Mucosa of rectum (tissue), 2 donors: ENCODE data around the gene RPUSD3.

Source experiments
- H3K27ac ChIP-seq, 2 donors: one replicate each; pipeline ENCODE4 v1.7.0; 2013; ENCODE audit warnings: inconsistent platforms in 2 of 2, low read depth in 2 of 2, low read length in 2 of 2
- H3K27me3 ChIP-seq, 2 donors: one replicate each; pipeline ENCODE4 v1.7.0; 2013; ENCODE audit warnings: low read length in 2 of 2; ENCODE audit not compliant: control insufficient read depth in 2 of 2, insufficient read depth in 2 of 2
- H3K36me3 ChIP-seq, 2 donors: one replicate each; pipeline ENCODE4 v1.7.0; 2013; ENCODE audit warnings: low read length in 2 of 2; ENCODE audit not compliant: control insufficient read depth in 2 of 2, insufficient read depth in 2 of 2
- H3K4me1 ChIP-seq, 2 donors: one replicate each; pipeline ENCODE4 v1.7.0; 2013; ENCODE audit warnings: low read length in 2 of 2, mild to moderate bottlenecking in 1 of 2; ENCODE audit not compliant: control insufficient read depth in 2 of 2, insufficient read depth in 2 of 2
- H3K4me3 ChIP-seq, 2 donors: one replicate each; pipeline ENCODE4 v1.7.0; 2013; ENCODE audit warnings: low read length in 2 of 2
- H3K9ac ChIP-seq, 2 donors: one replicate each; pipeline ENCODE4 v1.7.0; 2013; ENCODE audit warnings: low read length in 2 of 2, low read depth in 1 of 2, mild to moderate bottlenecking in 1 of 2
- H3K9me3 ChIP-seq, 2 donors: one replicate each; pipeline ENCODE4 v1.7.0; 2013; ENCODE audit warnings: low read length in 2 of 2; ENCODE audit not compliant: control insufficient read depth in 2 of 2
- donor health status: healthy.
- donor health status: Normal muscosa, but diverticular disease.

The RPUSD3 gene

GRCh38 chr3:9843715-9844438, at the start of gene RPUSD3:
TSS of gene RPUSD3 (minus strand) at chr3:9844008. CDS start at chr3:9843990, 18 bp downstream.
- Histone ChIP-seq H3K4me3 (peak within 1 kb of the TSS; percentile 87 to 98), H3K36me3 (peaks cover 12 to 25% of the 10 kb centered on the region in 2 donors), H3K9ac (peak within 1 kb of the TSS; percentile 69 to 75), H3K9me3 (no peaks in the 10 kb centered on the region), H3K27me3 (no peaks in the 10 kb centered on the region), H3K27ac (peak within 1 kb of the TSS; percentile 55 to 75), H3K4me1 (peaks cover 7 to 9% of the 10 kb centered on the region in 2 donors)

GRCh38 chr3:9891072-9891622, 47.3 kb upstream of the RPUSD3 start:
- Histone ChIP-seq H3K36me3 (peaks cover 8 to 16% of the 10 kb centered on the region in 2 donors), H3K27me3 (no peaks in the 10 kb centered on the region), H3K4me3 (peak overlapping the region; percentile 93 to 98), H3K9ac (peak overlapping the region; percentile 99 to 100), H3K4me1 (peaks cover 3 to 12% of the 10 kb centered on the region in 2 donors), H3K27ac (peak overlapping the region; percentile 93 to 94), H3K9me3 (no peaks in the 10 kb centered on the region)

- peak within 1 kb of the TSS; percentile 93 to 94 for H3K27ac ChIP-seq
- peaks cover 3 to 12% of the 10 kb centered on the region in 2 donors for H3K4me1 ChIP-seq
- H3K4me3 ChIP-seq: peak within 1 kb of the TSS; percentile 93 to 98
- H3K9me3 ChIP-seq: no peaks in the 10 kb centered on the region
- no peaks in the 10 kb centered on the region for H3K27me3 ChIP-seq
- peak within 1 kb of the TSS; percentile 99 to 100 for H3K9ac ChIP-seq
- peaks cover 8 to 16% of the 10 kb centered on the region in 2 donors for H3K36me3 ChIP-seq
Measured at GRCh38 chr3:9890249-9891071, 46.7 kb upstream of the RPUSD3 start, which contains the start of gene JAGN1. TSS of gene JAGN1 (plus strand) at chr3:9890610. CDS start at chr3:9890723, 113 bp downstream.

GRCh38 chr3:9889405-9889804, 45.6 kb upstream of the RPUSD3 start:
- Histone ChIP-seq H3K4me1 (peaks cover 3 to 8% of the 10 kb centered on the region in 2 donors), H3K27ac (no peak overlapping the region), H3K36me3 (peaks cover 8 to 13% of the 10 kb centered on the region in 2 donors), H3K27me3 (no peaks in the 10 kb centered on the region), H3K4me3 (no peak overlapping the region), H3K9me3 (no peaks in the 10 kb centered on the region), H3K9ac (no peak overlapping the region)

GRCh38 chr3:9888540-9888939, 44.7 kb upstream of the RPUSD3 start:
- H3K27ac ChIP-seq: no peak overlapping the region
- peaks cover 8 to 13% of the 10 kb centered on the region in 2 donors for H3K36me3 ChIP-seq
- peaks cover 0 to 9% of the 10 kb centered on the region in 2 donors for H3K4me1 ChIP-seq
- H3K9me3 ChIP-seq: no peaks in the 10 kb centered on the region
- H3K27me3 ChIP-seq: no peaks in the 10 kb centered on the region
- no peak overlapping the region for H3K4me3 ChIP-seq
- no peak overlapping the region for H3K9ac ChIP-seq

DNA sequence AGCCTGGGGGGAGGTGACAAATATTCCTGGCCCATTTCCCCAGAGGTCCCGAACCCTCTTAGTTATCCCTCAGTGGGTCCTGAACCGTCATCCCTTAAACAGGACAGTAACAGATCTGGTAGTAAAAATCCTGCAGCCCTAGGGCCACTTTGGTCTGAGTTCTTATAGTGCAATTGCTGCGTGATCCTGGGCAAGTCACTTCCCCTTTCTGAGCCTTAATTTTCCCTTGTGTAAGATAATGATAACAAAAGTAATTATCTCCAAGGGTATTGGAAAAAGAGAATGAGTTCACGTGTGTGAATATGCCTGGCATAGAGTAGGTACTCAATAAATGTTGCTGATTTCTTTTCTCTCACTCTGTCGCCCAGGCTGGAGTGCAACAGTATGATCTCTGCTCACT, 43.7 kb upstream of the RPUSD3 start:
- no peak overlapping the region for H3K4me3 ChIP-seq
- H3K27ac ChIP-seq: no peak overlapping the region
- no peaks in the 10 kb centered on the region for H3K27me3 ChIP-seq
- peaks cover 0 to 9% of the 10 kb centered on the region in 2 donors for H3K4me1 ChIP-seq
- no peaks in the 10 kb centered on the region for H3K9me3 ChIP-seq
- peaks cover 0 to 2% of the 10 kb centered on the region in 2 donors for H3K36me3 ChIP-seq
- H3K9ac ChIP-seq: no peak overlapping the region

GRCh38 chr3:9886328-9886727, 42.5 kb upstream of the RPUSD3 start:
- H3K9ac ChIP-seq: no peak overlapping the region
- peaks cover 0 to 9% of the 10 kb centered on the region in 2 donors for H3K4me1 ChIP-seq
- H3K9me3 ChIP-seq: no peaks in the 10 kb centered on the region
- H3K27ac ChIP-seq: no peak overlapping the region
- no peaks in the 10 kb centered on the region for H3K36me3 ChIP-seq
- no peaks in the 10 kb centered on the region for H3K27me3 ChIP-seq
- no peak overlapping the region for H3K4me3 ChIP-seq

DNA sequence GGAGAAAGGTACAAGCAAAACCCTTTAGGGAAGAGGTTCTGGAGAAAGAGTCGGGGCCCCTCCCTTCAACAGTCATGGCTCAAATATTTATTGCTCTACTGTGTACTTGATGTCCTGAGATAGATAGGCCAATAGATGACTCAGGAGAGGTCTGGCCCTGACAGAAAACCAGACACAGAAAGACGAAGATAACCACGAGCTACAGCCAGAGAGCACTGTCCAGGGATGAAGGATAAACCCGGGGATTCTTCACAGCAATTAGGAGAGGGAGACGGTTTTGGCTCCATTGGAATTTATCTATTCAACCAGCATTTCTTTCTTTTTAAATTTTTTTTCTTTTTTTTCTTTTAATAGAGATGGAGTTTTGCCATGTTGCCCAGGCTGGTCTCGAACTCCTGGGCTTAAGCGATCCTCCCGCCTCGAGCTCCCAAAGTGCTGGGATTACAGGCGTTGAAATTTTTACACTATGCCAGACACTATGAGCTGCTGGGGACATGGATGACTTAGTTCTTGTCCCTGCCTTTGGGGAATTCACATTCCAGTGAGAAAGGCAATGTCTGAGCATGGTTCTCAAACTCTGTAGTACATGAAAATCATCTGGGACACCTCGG, 40.9 kb upstream of the RPUSD3 start:
- peak overlapping the region in 1 of 2 donors; percentile 82 for H3K27ac ChIP-seq
- peaks cover 0 to 4% of the 10 kb centered on the region in 2 donors for H3K4me1 ChIP-seq
- no peaks in the 10 kb centered on the region for H3K9me3 ChIP-seq
- no peaks in the 10 kb centered on the region for H3K36me3 ChIP-seq
- no peaks in the 10 kb centered on the region for H3K27me3 ChIP-seq
- no peak overlapping the region for H3K4me3 ChIP-seq
- H3K9ac ChIP-seq: no peak overlapping the region

- Histone ChIP-seq H3K4me3 (no peak overlapping the region), H3K27ac (peak overlapping the region; percentile 35 to 82), H3K9ac (no peak overlapping the region), H3K4me1 (peaks cover 0 to 10% of the 10 kb centered on the region in 2 donors), H3K27me3 (no peaks in the 10 kb centered on the region), H3K9me3 (no peaks in the 10 kb centered on the region), H3K36me3 (no peaks in the 10 kb centered on the region)
Measured at GRCh38 chr3:9883706-9884554, 40.1 kb upstream of the RPUSD3 start.
